ENCODE results near the gene SERINC3. TPM values are rescaled to one million over a fixed set of nuclear protein-coding genes. Genes with fewer than 3 reads are reported as not detected.

Gene SERINC3
- polyA plus RNA-seq, 1 experiment, result 333 TPM

DNA sequence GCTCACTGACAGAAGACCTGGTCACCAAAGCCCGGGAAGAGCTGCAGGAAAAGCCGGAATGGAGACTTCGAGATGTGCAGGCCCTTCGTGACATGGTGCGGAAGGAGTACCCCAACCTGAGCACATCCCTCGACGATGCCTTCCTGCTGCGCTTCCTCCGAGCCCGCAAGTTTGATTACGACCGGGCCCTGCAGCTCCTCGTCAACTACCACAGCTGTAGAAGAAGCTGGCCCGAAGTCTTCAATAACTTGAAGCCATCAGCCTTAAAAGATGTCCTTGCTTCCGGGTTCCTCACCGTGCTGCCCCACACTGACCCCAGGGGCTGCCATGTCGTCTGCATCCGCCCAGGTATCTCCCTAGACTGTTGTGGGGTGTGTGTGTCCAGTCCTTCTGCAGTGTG lies 41.8 kb downstream of the SERINC3 start:
- ChIA-PET CTCF (interaction anchor here (1.4 to 1.5 kb wide), 2 partner anchors 95 to 130 kb away, joined by 3 read pairs; no protein-coding TSS in a partner anchor), POLR2A (no interaction called here)
- no peaks in the 10 kb centered on the region for H3K27me3 ChIP-seq (ENCODE audit: control insufficient read depth, insufficient read depth, low read length)

DNA sequence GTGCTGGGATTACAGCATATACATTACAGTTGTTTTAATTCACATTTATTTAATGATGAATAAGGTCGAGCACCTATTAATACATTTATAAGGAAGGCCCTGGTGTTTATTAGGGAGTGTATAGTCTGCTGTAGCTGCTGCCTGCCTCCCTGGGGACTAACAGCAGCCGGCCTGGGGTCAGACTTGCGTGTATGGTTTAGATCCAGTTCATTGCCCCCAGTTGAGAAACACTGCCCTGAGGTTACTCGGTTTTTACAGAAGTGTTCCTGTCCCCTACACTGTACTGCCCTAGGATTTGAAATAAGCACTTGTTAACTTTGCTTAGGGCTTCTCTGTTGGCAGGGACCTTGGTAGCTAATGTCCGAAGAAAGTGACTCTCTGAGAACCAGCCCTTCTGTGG lies 42.2 kb downstream of the SERINC3 start:
- ChIA-PET POLR2A (no interaction called here), CTCF (interaction anchor here (1.4 to 1.5 kb wide), 2 partner anchors 95 to 131 kb away, joined by 3 read pairs; no protein-coding TSS in a partner anchor)
- Histone ChIP-seq H3K4me3 (ENCODE audit: low read depth, low read length) (no peak overlapping the region), H3K36me3 (ENCODE audit: control insufficient read depth, insufficient read depth, low read length) (peaks cover 4% of the 10 kb centered on the region), H3K27me3 (ENCODE audit: control insufficient read depth, insufficient read depth, low read length) (no peaks in the 10 kb centered on the region)
- DNase-seq (ENCODE audit: low read depth), result no peak
- TF ChIP-seq, protein P1, sequence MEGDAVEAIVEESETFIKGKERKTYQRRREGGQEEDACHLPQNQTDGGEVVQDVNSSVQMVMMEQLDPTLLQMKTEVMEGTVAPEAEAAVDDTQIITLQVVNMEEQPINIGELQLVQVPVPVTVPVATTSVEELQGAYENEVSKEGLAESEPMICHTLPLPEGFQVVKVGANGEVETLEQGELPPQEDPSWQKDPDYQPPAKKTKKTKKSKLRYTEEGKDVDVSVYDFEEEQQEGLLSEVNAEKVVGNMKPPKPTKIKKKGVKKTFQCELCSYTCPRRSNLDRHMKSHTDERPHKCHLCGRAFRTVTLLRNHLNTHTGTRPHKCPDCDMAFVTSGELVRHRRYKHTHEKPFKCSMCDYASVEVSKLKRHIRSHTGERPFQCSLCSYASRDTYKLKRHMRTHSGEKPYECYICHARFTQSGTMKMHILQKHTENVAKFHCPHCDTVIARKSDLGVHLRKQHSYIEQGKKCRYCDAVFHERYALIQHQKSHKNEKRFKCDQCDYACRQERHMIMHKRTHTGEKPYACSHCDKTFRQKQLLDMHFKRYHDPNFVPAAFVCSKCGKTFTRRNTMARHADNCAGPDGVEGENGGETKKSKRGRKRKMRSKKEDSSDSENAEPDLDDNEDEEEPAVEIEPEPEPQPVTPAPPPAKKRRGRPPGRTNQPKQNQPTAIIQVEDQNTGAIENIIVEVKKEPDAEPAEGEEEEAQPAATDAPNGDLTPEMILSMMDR (IDR thresholded peaks at IDR 0.05; ENCODE audit: insufficient read depth, low read depth, low read length), result no peak

More for the DNA sequence above, 41.8 kb downstream of the SERINC3 start:
- no peak overlapping the region for H3K4me3 ChIP-seq (ENCODE audit: low read depth, low read length)
- peaks cover 4% of the 10 kb centered on the region for H3K36me3 ChIP-seq (ENCODE audit: control insufficient read depth, insufficient read depth, low read length)
- no peak for DNase-seq (ENCODE audit: low read depth)
- TF ChIP-seq, protein P1 (IDR thresholded peaks at IDR 0.05; ENCODE audit: insufficient read depth, low read depth, low read length), result no peak

DNA sequence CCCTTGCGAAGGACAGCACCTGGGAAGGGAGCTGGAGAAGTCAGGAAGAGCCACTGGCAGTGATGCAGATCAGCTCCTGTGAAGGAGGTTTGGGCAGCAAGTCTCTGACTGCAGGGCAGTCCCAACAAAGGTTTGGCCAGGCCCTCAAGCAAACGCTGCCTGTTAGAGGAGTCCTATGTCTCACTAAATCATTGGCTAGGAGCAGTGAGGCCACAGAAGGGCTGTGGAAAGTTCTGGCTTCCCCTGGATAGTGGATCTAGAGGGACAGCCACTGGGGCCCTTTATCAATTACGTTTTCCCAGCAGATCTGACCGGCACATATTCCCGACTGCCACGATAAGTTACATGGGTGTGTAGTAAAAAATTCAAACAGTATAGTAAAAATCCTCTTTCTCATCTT lies 43.7 kb downstream of the SERINC3 start:
- ChIA-PET POLR2A (no interaction called here), CTCF (interaction anchor here (3.0 kb wide), 1 partner anchor 132 kb away, joined by 16 read pairs; no protein-coding TSS in a partner anchor)
- TF ChIP-seq, protein P1 (IDR thresholded peaks at IDR 0.05; ENCODE audit: insufficient read depth, low read depth, low read length), result no peak
- no peak for DNase-seq (ENCODE audit: low read depth)
- Histone ChIP-seq H3K36me3 (ENCODE audit: control insufficient read depth, insufficient read depth, low read length) (peaks cover 3% of the 10 kb centered on the region), H3K4me3 (ENCODE audit: low read depth, low read length) (no peak overlapping the region), H3K27me3 (ENCODE audit: control insufficient read depth, insufficient read depth, low read length) (no peaks in the 10 kb centered on the region)

DNA sequence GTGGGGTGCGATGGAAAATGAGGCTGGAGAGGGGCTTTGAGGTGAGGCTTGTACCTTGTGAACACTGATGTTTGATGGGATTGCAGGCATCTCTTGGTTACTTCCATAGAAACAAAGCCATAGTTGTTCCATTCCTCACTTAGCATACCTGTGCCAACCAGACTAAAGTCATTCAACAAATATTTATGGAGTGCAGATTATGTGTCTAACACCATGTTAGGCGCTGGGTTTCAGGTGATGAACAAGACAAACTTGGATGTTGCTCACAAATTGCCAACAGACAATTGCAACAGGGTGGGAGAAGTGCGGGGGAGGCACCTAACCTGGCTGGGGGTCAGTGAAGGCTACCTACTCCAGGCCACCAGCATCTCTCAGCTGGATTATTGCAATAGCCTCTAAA lies 44.7 kb downstream of the SERINC3 start:
- Histone ChIP-seq H3K36me3 (ENCODE audit: control insufficient read depth, insufficient read depth, low read length) (peaks cover 2% of the 10 kb centered on the region), H3K4me3 (ENCODE audit: low read depth, low read length) (no peak overlapping the region), H3K27me3 (ENCODE audit: control insufficient read depth, insufficient read depth, low read length) (no peaks in the 10 kb centered on the region)
- CTCF ChIA-PET, result interaction anchor here (0.7 to 3.0 kb wide), 2 partner anchors 106 to 133 kb away, joined by 3 to 16 read pairs; no protein-coding TSS in a partner anchor
- TF ChIP-seq, protein P1 (IDR thresholded peaks at IDR 0.05; ENCODE audit: insufficient read depth, low read depth, low read length), result no peak
- POLR2A ChIA-PET, result interaction anchor here (0.6 kb wide), 1 partner anchor 132 kb away, joined by 3 read pairs; no protein-coding TSS in a partner anchor
- no peak for DNase-seq (ENCODE audit: low read depth)

DNA sequence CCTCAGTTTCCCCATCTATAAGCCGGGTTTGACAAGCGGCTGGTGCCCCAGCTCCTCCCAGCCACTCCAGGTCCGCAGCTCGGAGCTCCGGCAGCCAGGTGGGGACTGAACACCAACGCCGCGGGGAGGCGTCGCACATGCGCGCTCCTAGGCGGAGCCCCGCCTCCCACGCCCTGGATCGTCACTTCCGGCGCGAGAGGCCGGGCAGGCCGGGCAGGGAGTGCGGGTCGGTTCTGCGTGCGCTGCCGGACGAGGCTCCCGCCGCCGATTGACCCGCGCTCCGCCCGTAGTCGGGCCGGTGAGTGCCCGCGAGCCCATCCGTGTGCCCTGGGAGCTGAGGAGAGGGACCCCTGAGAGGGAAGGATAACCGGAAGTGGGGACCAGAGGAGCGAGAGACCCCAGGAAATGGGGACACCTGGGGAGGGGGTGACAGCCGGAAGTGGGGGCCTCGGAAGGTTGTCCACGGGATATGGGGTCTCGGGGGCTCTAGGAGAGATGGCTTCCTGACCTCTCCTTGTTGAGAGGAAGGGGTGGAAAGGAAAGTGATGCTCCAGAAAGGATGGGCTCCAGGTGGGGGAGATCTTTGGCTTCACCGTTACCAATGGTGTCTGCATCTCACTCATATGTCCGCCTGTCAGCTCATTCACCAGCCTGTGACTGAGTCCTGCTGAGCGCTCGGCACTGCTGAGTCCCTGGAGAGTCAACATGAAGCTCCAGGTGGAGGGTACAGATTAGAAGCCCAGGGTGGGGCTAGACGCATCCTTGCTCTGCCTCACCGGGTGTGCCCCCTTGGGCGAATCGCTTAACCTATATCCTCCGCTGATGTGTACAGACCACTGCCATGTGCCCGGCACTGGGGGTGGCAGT lies 45.9 kb downstream of the SERINC3 start, which contains the start of gene TTPAL:
TSS of gene TTPAL (plus strand) at position 181 of the 867 bp plus-strand sequence. CDS start 4,126 bp downstream, outside the sequence.
- CTCF ChIA-PET, result interaction anchor here (0.6 to 3.0 kb wide), 8 partner anchors 12 to 207 kb away, joined by 3 to 16 read pairs (median 3); no protein-coding TSS in a partner anchor
- Histone ChIP-seq H3K36me3 (ENCODE audit: control insufficient read depth, insufficient read depth, low read length) (peaks cover 2% of the 10 kb centered on the region), H3K27me3 (ENCODE audit: control insufficient read depth, insufficient read depth, low read length) (no peaks in the 10 kb centered on the region), H3K4me3 (ENCODE audit: low read depth, low read length) (peak within 1 kb of the TSS; percentile 68)
- POLR2A ChIA-PET, result no interaction called here
- DNase-seq (ENCODE audit: low read depth), result peak; percentile 19
- TF ChIP-seq, protein P1 (IDR thresholded peaks at IDR 0.05; ENCODE audit: insufficient read depth, low read depth, low read length), result peak; percentile 54
